GM21360 (cell line): ENCODE data around the gene RASA4.
"Not testable (repeated sequence)": the region's sequence is repeated elsewhere in the genome, so short reads cannot be mapped to it uniquely, and the experiment has no call there.

Experiments
- ATAC-seq: cut with Tn5 transposase; IDR thresholded peaks from one replicate; pipeline ENCODE4 v1.9.1; 2021; ENCODE audit warnings: mild to moderate bottlenecking, moderate library complexity; ENCODE audit not compliant: unreplicated experiment

Gene RASA4

DNA sequence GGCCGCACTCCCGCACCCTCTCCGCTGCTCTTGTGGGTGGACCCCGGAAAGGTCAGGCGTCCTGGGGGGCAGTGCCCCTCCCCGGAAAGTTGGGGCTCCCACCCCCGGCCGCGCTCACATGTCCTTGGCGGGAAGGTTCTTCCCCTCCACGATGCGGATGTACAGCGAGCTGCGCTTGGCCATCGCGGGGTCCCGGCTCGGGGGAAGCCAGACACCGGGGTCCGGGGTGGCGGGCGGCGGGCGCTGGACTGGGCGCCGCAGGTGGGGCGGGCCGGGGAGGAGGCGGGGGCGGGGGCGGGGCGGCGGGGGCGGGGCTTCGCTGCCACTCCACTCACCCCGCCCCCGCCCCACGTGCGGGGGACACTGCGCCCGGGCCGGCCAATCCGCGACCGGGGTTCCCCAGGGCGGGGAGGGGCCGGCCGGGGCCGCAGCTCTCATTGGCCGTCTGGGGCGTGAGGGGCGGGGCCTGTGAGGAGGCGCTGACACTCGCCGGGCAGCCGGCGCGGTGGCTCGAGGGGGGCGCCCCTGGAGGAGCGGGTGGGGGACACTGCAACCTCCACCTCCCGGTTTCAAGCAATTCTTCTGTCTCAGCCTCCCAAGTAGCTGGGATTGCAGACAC, at the start of gene RASA4:
RASA4 (minus strand) TSS at position 250 of the 619 bp plus-strand sequence; CDS start at position 183, 67 bp downstream.
- ATAC-seq, result peak; percentile 68

GRCh38 chr7:102664765-102665164, 48.2 kb upstream of the RASA4 start:
- ATAC-seq, result not testable (repeated sequence)

DNA sequence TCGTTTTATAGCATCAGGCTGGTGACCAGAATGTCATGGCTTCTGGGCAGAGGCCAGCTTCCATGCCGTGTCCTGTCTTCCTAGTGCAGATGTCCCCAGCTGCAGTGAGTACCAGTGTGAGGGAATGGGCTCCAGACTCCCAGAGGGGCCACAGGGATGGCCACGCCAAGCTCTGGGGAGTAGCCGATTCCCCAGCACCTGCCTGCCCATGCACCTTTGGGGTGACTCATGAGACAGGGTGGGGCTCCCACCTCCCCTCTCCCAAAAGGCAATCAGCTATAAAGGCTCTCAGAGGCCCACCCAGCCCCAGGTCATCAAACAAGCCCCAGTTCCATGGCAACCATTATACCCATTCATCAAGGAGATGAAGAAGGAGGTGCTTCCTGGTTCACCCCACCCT, 33.4 kb upstream of the RASA4 start, which contains the start of gene SPDYE2B:
SPDYE2B (plus strand) TSS at position 396 of the 400 bp plus-strand sequence. CDS start 2,030 bp downstream, outside the sequence.
- not testable (repeated sequence) for ATAC-seq

DNA sequence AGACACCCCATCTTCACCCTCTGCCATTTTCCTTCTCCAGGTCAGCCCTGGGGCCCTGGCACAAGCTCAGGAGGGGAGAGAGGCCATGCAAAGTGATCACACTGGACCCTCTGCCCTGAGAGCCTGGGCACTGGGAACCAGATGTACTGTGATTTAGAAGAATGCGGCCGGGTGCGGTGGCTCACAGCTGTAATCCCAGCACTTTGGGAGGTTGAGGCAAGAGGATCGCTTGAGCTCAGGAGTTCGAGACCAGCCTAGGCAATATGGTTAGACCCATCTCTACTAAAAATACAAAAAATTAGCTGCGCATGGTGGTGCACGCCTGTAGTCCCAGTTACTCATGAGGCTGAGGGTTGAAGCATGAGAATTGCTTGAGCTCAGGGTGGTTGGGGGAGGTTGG, 31.3 kb upstream of the RASA4 start:
- not testable (repeated sequence) for ATAC-seq

DNA sequence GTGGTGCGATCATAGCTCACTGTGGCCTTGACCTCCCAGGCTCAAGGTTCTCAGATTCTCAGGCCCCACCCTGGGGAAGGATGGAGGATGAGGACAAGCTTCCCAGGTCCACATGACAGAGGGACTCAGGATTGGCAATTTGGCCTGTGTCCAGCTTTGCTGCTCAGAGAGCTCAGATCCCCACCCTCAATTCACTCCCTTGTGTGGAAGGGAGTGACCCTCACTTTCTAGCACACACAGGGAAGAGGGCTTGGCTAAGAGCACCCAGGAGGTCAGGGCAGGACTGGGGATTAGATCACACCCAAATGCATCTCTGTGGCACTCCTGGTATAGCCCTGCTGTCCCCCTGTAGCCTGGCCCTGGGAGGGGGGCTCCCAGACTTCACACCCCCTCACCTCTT, 26.8 kb upstream of the RASA4 start:
- ATAC-seq, result not testable (repeated sequence)

GRCh38 chr7:102642691-102643090, 26.1 kb upstream of the RASA4 start, which contains the start of gene UPK3BL1:
TSS of gene UPK3BL1 (minus strand) at chr7:102642791. CDS start at chr7:102642741, 50 bp downstream.
- not testable (repeated sequence) for ATAC-seq

GRCh38 chr7:102638848-102639247, 22.3 kb upstream of the RASA4 start:
- not testable (repeated sequence) for ATAC-seq

DNA sequence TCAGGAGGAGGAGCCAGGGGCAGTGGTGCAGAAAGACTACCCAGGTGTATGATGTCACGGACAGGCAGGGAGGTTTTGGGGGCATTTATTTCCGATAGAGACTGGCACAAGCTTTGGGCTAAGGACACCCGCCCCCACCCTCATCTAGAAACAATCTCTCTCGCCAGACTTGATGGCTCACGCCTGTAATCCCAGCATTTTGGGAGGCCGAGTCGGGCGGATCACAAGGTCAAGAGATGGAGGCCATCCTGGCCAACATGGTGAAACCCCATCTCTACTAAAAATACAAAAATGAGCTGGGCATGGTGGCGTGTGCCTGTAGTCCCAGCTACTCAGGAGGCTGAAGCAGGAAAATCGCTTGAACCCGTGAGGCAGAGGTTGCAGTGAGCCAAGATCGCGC, 20.4 kb upstream of the RASA4 start:
- not testable (repeated sequence) for ATAC-seq

DNA sequence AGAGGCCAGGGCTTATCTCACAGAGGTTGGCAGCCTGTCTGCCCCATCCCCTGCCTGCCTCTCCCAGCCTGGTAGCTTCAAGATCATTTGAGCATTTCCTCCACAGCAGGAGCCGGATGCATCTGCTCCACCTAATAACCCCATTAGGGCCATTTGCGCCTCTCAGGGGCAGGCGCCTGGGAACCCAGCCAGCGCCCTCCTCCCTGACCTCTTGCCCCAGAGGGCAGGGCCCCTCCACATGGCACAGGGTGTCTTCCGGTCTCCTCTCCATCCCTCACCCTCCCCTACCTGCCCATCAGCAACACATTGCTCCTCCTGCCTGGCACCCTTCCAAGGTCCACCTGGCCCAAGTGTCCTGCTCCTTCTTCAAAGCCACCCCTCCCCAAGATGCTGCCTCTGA, 18.8 kb upstream of the RASA4 start:
- ATAC-seq, result not testable (repeated sequence)

DNA sequence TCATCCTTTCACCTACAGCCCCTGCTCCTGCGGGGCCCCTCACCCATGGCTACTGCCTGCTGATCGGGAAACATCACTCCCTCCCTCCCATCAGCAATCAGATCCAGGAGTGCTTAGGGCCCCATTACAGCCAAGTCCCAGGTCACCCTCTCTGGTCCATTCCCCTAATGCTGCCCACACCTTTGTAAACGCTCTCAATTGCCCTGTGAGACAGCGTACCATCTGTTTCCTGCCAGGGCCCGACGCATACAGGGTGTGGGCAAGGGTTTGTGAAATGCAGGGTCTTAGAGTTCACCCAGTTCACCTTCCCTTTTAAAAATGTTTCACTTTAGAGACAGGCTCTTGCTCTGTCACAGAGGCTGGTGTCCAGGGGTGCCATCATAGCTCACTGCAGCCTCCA, 17.7 kb upstream of the RASA4 start:
- ATAC-seq, result not testable (repeated sequence)

GRCh38 chr7:102630622-102631021, 14.1 kb upstream of the RASA4 start:
- ATAC-seq, result not testable (repeated sequence)

GRCh38 chr7:102627271-102627904, 10.8 kb upstream of the RASA4 start:
- not testable (repeated sequence) for ATAC-seq

- ATAC-seq, result not testable (repeated sequence)
Observed at GRCh38 chr7:102618122-102618521, 1.6 kb upstream of the RASA4 start.

GRCh38 chr7:102615930-102616329, 626 bp downstream of the RASA4 start:
- ATAC-seq, result not testable (repeated sequence)

DNA sequence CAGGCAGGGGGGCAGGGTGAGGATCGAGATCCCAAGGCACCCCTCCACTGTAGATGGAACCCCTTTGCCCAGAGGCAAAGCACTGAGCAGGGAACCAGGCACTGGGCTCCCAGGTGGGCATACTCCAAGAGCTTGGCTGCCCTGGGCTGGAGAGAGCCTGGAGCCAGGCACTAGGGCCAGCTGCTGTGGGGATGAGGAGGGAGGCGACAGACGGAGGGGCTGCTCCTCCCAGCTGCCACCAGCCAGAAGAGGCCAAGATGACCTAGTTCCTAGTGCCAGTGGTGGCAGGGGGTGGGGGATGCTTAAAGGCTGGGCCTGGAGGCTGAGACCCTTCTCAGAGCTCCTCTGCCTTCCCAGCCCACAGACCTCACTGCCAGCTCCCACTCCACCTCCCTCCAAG, 1.7 kb downstream of the RASA4 start:
- ATAC-seq, result not testable (repeated sequence)

DNA sequence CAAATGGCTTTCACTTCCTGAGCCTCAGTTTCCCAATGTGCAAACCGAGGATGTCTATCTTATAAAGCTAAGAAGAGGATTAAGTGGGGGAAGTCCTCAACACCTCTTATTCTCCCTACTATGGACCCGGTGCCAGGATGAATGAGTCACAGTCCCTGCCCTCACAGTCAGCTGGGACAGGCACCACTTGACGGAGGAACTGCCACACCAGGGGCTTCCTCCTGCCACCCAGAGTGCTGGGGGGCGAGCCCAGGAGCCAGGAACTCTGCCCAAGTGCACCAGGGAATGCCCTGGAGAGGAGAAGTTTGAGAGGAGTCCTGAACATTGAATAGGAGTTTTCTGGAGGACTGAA, 2.2 kb downstream of the RASA4 start:
- peak; percentile 8 for ATAC-seq

GRCh38 chr7:102613575-102614345, 2.8 kb downstream of the RASA4 start:
- ATAC-seq, result peak; percentile 45

- not testable (repeated sequence) for ATAC-seq
Observed at GRCh38 chr7:102611675-102612325, 4.8 kb downstream of the RASA4 start.

- ATAC-seq, result peak; percentile 34
Observed at GRCh38 chr7:102611013-102611674, 5.4 kb downstream of the RASA4 start.

- ATAC-seq, result not testable (repeated sequence)
Observed at GRCh38 chr7:102610441-102610840, 6.1 kb downstream of the RASA4 start.
